SK-MEL-5 (cell line): ENCODE results near the gene GDAP2. TPM values are rescaled to one million over a fixed set of nuclear protein-coding genes. Genes with fewer than 3 reads are reported as not detected.
A peak's percentile ranks its signal among the peaks of the same experiment; 100 is the strongest.

ENCODE experiments used
- DNase-seq: peaks from one replicate; pipeline ENCODE4 v3.0.0-alpha.2; 2016; ENCODE audit warnings: low read depth, low spot score
- in situ Hi-C: cut with HindIII; loops from 2 replicates; pipeline ENCODE4 v1.10.0; 2016; ENCODE audit warnings: low sequenced_read_pairs, high pct_unique_total_duplicates, low pct_unique_long_range_greater_than_20kb
- total RNA-seq: library from RNA; depleted of rRNA; stranded (reverse); fragments of >200 nt; shearing (Covaris generic); gene quantifications from 2 replicates; pipeline ENCODE4 v1.2.3, GENCODE V29; 2014; rRNA removed

Gene GDAP2
- total RNA-seq, 1 experiment from 2014 or later = 18.3 TPM

GRCh38 chr1:117821774-117822482 is 107.5 kb downstream of the GDAP2 start:
- no peak for DNase-seq
- in situ Hi-C loops = no loop called here

DNA sequence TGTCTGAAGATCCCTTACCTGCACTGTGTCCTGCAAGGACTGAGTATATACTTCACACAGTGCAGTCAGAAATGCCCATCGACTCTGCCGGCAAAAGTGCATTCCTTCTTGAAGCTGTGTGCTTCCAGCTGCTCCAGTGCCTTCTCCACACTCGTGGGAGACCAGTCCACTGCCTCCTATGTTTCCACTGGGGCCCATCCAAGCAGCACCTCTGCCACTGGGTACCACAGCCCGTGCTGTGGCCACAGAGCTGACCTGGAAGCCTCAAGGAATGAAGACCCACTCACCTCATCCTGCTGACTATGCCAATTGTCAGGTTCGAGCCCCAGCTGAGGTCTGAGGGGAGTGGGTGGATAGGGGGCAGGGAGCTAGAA is 108.1 kb downstream of the GDAP2 start:
- DNase-seq = no peak
- in situ Hi-C loops = no loop called here

GRCh38 chr1:117820694-117821381 is 108.6 kb downstream of the GDAP2 start:
- DNase-seq = no peak
- in situ Hi-C loops = no loop called here

DNA sequence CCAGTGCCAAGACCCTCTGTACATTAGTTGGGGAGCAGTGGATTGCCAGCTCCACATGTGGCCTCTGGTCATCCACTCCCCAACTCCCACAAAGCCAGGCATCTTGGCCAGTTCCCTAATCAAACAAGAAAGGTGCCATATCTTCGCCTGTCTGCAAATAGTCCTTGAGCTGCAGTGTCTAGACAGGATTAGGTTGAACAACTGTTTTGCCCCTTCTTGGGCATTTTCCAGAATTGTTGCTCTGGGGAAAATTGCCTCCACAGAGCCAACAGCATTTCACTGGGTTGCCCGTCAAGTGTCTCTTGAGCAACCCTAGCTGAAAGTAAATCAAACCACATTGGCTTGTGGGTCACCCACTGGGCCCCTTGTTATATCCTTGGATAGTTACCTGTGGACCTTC is 109.3 kb downstream of the GDAP2 start:
- DNase-seq = no peak
- in situ Hi-C loops = no loop called here

DNA sequence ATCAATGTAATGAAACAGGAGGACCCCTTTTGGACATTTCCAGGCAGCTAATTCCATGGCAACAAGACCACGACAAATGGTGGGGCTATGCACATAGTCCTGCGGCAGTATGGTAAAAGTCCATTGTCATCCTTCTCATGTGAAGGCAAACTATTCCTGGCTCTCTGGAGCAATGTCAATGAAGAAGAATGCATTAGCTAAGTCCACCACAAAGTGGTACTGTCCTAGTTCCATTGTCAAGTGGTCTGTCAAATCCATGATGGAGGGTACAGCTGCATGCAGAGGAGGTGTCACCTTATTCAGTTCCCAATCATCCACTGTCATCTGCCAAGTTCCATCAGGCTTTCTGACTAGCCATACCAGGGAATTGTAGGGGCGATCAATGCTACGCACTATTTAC is 110.1 kb downstream of the GDAP2 start:
- no peak for DNase-seq
- in situ Hi-C loops = no loop called here

GRCh38 chr1:117818456-117818855 is 111.0 kb downstream of the GDAP2 start:
- in situ Hi-C loops = no loop called here

DNA sequence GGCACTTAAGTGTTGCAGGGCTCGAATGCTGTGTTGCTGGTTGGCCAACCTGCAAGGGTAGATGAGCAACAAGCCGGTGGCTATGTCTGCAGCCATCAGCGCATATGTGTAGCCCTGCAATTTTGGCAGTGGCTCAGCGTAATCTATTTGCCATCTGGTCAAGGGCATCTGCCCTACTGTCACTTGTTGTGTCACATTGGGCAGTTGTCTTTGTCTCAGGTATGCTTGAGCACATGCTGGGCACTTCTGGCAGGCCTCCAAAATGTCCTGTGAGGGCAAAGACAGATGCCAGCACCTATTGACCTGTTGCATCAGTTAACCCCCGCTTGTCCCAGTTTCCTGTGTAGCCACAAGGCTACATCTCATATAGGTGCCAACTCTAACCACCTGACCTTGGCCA is 111.8 kb downstream of the GDAP2 start:
- in situ Hi-C loops = no loop called here
- no peak for DNase-seq

More at GRCh38 chr1:117818456-117818855, 111.0 kb downstream of the GDAP2 start:
- DNase-seq = no peak

- in situ Hi-C loops = no loop called here
- peak; percentile 52 for DNase-seq
Observed at GRCh38 chr1:117815926-117816325, 113.5 kb downstream of the GDAP2 start.

- in situ Hi-C loops = no loop called here
- no peak for DNase-seq
Observed at GRCh38 chr1:117814856-117815797, 114.3 kb downstream of the GDAP2 start.

Other genes with a start within 250 kb of the GDAP2 start
- 53.1 and 57.1 TPM in 2 replicates for gene WDR3, start 118 bp upstream of the GDAP2 start, total RNA-seq